ENCODE measurements around the gene FBLN7.

GRCh38 chr2:112144966-112145365, 6.8 kb downstream of the FBLN7 start:
- TF ChIP-seq CTCF (conservative IDR thresholded peaks at IDR 0.05; ENCODE audit: low read length): no peak
- TF ChIP-seq EZH2phosphoT487 (IDR thresholded peaks at IDR 0.05; ENCODE audit: borderline replicate concordance, low read depth, low read length): no peak
